Measurements from ENCODE around the gene YAP1.

The YAP1 gene

DNA sequence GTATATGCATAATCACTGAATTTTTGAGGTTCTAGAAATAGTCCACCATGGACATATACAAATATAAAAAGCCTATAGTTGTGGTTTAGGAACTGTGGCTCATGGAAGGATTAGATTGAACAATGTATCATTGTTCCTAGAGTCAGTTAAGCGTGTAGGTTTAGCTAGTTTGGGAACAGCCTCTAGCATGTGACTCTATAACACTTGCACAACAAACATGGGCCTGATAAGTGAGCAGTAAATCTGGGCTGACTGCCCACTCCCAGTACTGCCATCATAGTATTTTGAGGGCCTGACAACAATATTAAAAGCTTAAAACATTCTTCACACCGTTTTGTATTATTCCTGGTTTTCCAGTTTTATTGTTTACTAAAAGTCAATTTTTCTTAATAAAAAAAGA lies 47.0 kb downstream of the YAP1 start:
- no peak for DNase-seq (ENCODE audit: low read depth in 2 of 2, low spot score in 1 of 2)

DNA sequence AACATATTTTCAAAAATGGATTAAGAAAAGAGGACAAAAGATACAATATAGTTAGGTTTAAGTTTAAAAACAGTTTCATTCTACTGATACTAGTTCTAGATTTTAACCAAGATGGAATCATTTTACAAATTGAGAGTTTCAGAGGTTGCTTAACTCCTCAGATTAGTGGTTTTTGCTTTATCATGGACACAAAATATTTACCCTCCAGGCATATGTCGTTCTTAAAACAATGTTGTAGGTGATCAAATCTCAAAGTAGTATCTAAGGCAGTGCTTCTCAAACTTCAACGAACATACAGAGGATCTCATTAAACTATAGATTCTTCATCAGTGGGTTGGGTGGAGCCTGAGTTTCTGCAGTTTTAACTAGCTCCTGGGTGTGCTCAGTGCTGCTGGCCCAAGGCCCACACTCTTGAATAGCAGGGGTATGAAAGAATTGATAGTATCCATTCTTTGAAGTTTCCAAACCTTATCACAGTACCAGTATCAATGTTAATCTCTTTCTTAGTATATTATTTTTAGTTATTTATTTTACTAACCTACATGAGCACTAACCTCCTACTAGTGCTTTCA lies 48.0 kb downstream of the YAP1 start:
- DNase-seq (ENCODE audit: low read depth in 2 of 2, low spot score in 1 of 2) = no peak

DNA sequence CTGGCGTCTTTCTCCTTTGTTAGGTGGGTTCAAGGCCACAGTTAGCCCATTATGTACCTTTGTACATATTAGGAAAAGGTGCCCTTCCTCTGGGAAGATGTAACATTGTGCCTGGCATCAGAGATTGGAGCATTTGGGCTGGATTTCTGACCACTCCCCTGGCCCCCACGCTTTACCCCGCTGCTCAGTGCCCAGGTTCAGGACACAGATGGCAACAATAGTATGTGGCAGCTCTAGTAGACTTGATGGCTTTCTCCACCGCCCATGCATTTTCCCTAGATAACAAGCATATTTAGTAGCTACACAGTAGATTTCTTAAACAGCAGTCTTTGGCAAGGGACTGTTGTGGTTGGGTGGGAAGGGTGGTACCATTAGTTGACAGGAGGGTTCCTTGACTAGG lies 53.1 kb downstream of the YAP1 start:
- DNase-seq (ENCODE audit: low read depth in 2 of 2, low spot score in 1 of 2) = no peak

DNA sequence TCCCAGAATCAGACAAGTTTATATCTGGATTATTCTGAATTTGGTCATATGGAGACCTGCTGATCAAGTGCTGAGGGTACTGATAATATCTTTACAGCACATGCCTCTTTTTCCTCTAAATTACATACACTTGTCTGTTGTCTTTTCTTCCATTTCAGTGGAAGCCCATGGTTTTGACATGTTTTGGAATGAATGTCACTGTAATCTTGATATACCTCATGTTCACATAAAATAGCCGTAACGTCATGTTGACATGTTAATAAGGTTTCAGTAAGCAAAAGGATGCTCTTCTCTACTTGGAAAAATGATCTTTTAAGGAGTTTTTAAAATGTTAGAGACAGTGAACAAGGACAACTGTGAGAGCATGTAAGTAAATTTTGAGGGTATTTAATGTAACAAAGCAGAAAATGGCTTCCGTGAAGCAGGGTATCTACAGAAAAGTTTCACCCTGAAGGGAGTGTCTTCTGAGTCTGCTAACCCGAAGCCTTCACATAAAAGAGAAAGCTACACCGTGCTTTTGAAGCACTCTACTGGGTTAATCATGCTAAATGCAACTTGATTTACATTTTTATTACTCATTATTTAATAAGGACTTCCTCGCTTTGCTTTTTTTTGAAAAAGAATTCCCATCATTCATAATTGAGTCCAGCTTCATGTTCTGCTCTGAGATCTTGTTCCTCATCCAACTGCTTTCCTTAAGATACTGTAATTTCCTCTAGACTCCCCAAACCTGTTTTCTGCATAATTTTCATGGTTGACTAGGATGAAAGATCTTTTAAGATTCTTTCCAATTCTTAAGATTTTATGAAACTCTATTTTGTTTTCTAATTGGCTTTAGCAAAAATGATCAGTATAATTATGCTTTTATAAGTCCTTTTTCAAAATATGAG lies 56.2 kb downstream of the YAP1 start:
- no peak for DNase-seq (ENCODE audit: low read depth in 2 of 2, low spot score in 1 of 2)

DNA sequence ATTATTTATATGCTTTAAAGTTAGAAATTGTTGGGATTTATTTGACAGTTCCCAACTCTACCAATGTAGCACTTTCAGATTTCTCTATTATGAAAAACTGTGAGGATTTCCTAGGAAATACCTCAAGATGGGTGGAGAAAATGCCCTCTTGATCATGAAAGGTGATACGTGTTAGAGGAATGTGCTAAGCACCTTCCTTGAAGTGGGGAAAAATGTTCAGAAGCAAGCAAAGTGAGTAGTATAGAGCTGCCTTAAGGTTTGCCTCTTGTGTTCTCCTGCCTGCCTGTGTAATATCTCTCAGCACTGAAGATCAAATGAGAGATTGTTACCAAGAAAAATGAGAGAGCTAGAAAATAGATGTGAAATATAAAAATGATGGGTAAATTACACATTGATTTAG lies 58.2 kb downstream of the YAP1 start:
- no peak for DNase-seq (ENCODE audit: low read depth in 2 of 2, low spot score in 1 of 2)

DNA sequence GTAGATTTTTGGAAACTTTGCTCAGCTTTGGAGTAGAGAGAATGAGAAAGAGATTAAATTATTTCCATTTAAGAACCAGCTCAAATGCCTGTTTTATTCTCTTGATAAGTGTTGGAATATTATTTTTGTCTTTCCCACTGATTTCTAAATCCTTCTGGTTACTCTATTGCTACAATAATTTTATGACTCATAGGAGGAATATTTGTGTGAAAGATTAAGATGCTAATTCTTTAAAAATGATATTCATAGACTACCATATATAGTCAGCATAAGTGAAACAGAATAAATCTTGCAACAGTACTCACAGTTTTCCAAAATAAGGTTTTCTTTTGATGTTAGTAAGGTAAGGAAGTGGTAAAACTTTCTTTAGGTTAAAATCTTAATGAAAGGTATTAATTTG lies 60.9 kb downstream of the YAP1 start:
- no peak for DNase-seq (ENCODE audit: low read depth in 2 of 2, low spot score in 1 of 2)

DNA sequence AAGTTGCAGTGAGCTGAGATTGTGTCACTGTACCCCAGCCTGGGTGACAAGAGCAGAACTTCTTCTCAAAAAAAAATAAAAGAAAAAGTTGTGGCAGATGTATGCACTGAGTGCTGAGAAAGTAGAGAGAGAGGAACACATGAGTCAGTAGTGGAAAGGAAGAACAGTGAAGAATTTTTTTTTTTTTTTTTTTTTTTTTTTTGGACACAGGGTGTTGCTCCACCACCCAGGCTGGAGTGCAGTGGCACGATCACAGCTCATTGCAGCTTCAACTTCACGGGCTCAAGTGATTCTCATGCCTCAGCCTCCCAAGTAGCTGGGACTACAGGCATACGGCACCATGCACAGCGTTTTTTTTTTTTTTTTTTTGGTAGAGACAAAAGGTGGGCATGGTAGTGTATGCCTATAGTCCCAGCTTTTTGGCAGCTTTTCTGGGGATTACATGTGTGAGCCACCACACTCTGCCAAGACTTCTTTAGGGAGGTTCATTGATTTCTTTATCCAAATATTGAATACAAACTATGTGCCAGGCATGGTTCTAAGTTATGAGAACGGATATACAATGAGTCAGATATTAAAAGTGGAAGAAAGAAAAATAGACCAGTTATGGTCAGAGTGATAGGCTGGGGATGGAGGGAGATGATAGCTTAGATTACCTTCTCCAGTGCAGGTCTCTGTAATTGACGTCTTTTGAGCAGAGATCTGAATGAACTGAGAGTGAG lies 62.0 kb downstream of the YAP1 start:
- DNase-seq (ENCODE audit: low read depth in 2 of 2, low spot score in 1 of 2) = no peak

DNA sequence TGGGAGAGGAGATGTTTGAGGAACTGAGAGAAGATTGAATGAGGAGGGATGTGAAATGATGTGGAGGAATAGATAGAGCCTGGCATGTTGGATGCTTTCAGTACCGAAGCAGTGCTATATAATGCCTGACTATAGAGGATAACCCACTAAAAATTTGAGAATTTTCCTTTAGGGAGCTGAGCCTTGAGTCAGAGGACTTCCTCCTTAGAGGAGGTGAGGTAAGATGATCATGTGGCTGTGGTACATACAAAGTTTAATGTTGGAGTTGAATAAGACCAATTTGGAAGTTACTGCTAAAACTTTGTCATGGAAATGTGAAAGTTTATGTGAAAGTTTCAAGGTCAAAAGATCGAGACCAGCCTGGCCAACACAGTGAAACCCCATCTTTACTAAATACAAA lies 66.9 kb downstream of the YAP1 start:
- DNase-seq (ENCODE audit: low read depth in 2 of 2, low spot score in 1 of 2) = no peak

DNA sequence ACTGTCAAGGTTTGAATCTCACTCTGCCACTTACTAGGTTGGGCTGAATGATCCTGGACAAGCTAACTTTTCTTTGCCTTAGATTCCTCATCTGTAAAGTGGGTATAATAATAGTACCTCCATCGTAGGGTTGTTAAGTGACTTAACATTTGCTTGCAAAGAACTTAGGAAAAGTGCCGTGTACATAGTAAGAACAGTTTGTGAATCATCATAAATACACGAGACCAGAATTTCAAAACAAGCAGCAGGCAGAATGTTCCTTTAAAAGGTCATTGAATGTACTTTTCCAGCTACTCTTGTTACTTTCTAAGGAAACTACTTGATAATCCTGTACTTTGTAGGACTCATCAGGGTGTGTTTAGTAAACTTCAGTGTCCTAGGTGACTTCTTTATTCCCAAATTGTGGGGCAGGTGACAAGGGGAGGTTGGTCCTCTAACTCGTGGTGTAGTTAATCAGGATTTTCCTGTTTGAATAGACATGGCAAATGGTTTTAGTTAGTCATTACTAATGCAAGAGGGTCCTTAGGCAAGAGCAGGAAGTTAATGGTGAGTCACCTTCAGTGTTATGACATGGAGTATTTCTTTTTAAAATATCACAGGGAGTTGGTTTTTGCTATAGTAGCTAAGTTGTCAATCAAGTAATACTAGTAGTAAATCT lies 67.9 kb downstream of the YAP1 start:
- DNase-seq (ENCODE audit: low read depth in 2 of 2, low spot score in 1 of 2) = no peak

DNA sequence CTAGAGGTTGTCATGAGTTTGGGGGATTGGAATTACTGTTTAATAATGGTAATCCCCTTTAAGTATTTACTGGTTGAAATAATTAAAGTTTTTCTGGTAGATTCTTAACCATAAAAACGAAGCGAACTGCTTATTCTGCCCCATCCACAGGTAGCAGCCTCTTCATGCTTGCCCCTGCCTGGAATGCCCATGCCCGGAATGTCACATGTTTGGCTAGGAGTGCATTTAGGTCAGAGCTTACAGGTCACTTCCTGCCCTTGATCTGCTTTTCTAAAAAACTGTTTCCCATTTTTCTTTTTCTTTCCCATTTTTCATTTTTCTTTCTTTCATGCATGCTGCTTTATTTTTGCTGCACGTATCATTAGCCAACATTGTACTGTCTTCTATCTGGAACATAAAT lies 69.1 kb downstream of the YAP1 start:
- no peak for DNase-seq (ENCODE audit: low read depth in 2 of 2, low spot score in 1 of 2)

DNA sequence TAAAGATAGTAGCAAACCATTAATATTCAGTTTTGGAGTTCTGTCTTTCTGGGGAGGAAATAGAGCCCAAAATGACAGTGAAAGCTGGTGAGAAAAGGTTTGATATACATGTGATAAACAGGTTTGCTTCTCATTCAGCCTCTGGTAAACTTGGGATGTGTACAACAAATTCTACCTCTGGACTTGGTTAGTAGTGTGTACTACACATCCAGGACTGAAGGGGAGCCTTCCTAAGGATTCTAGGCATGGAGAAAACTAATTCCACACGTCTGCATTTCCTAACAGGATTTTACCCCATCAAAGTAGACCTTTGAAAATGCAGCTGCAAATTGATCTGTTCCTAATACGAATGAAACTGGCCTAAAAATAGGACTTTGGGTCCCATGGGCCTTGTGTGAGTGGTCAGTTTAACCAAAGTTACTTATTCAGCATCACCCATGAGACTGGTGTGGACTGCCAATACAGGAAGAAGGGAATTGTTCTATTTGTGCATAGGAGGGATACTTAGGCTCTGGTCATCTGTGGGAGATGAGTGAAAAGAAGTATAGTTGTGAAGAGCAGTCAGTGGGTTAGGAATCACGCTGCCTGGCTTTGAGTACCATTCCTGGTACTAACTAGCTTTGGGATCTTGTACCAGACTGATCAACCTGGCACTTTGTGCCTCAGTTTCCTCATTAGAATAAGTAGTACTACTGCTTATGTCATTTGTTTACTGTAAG lies 74.2 kb downstream of the YAP1 start:
- no peak for DNase-seq (ENCODE audit: low read depth in 2 of 2, low spot score in 1 of 2)

DNA sequence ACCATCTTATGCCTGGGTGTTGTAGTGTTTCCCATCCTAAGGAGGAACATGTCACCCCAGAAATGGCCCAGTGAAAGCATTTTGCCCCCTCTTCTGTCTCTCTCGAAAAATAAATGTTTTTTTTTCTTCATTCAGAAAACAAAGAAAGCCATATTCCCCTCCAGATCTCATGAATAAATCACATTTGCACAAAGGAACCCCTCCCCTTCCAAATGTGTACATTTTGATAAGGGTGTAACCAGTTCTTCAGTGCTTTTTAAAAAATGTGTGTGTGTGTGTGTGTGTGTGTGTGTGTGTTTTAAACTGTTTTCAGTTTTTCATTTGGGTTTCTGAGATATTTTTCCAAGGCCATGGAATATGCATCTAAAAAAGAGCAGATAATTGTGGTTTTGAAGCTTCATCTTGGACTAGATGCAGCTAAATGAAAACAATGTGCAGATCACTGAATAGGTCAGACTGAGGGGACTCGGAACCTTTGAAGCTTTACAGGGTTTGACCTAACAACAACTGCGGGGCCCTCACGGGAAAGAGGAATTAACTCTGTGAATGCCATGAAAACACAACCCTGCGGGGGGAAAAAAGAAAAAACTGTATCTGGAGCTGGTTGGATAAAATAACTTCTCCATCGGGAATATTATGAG lies 76.4 kb downstream of the YAP1 start:
- DNase-seq (ENCODE audit: low read depth in 2 of 2, low spot score in 1 of 2) = no peak

DNA sequence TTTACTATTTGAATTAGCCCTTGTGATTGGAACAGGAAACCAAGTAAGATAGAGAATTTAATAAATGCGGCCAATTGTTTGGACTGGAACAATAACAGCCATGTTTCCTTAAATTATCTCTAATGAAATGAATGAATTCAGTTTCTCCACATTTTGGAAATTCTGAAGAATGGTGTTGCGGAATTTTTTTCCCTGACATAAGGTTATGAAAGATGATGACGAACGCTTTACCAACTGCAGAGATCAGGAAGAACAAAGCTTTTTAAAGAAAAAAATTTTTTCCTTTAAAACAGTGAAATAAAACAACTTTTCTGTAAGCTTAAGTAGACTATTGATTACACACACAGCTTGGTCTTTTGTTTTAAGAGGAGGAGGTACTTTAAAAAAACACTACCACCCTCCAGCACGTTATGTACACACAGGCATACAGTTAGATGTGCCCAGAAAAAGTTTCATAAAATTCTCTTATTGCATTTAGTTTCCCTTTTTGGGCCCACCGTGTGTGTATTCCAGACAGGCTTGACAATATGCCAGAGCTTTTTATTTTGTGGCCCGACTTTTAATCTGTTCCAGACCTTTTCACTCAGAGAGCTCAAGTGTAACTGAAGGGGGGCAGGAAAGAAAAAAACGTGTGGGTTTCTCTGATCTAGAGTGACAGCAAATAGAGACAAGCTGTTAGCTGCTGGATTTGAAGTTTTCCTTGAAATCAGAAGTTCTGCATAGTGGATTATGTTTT lies 77.3 kb downstream of the YAP1 start:
- DNase-seq (ENCODE audit: low read depth in 2 of 2, low spot score in 1 of 2) = no peak

DNA sequence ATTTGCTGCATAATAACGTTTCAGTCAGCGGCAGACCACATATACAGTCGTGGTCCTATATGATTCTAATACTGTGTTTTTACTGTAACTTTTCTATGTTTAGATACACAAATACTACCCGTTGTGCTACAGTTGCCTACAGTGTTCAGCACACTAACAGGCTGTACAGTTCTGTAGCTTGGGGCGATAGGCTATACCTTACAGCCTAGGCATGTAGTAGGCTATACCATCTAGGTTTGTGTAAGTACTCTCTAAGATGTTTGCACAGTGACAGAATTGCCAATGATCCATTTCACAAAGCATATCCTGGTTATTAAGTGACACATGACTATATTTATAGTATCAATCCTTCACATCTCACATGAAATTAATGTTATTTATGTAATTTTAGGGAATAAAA lies 78.2 kb downstream of the YAP1 start:
- no peak for DNase-seq (ENCODE audit: low read depth in 2 of 2, low spot score in 1 of 2)

DNA sequence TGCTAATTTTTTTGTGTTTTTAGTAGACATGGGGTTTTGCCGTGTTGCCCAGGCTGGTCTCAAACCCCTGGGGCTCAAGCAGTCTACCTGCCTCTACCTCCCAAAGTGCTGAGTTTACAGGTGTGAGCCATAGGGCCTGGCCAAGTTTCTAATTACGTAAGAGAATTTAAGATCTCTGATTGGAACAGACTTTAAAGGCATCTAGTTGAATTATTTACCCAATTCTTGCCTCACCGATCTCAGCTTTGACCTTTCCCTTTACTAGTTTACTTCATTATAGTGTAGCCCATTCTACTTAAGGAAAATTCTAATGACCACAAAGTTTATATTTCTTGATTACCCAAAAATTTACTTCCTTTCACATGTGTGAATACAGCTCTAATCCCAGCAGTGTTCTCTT lies 81.6 kb downstream of the YAP1 start:
- no peak for DNase-seq (ENCODE audit: low read depth in 2 of 2, low spot score in 1 of 2)

DNA sequence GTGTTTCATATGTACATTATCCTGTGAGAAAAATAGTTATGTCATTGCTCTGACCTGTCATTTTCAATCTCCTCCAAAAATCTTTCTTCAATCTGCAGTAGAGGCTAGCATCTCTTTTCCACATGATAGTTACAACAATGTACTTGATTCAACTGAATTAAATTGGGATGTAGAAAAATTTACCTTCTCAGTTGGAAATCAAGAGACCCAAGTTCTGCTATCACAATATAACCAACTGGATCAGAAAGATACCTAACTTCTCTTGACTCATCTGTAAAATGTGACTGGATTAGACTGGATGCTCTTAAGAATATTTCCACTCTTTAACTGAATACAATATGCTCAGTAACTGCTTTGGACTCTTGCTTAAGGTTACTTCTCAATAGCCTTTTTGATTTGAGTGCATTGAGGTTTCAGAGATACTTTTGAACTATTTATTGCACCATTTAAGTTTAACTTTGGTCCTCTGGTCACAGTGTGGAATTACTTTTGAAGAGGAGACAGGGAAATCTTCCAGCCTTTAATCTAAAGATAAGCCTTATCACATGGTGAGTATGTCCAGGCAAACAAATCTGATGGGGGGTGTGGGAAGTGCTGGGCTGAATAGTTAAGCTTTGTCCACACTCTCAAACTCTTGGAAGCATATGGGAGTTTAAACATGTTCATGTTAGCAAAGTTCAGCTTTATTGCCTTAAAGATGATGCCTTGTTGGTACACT lies 82.3 kb downstream of the YAP1 start:
- no peak for DNase-seq (ENCODE audit: low read depth in 2 of 2, low spot score in 1 of 2)

DNA sequence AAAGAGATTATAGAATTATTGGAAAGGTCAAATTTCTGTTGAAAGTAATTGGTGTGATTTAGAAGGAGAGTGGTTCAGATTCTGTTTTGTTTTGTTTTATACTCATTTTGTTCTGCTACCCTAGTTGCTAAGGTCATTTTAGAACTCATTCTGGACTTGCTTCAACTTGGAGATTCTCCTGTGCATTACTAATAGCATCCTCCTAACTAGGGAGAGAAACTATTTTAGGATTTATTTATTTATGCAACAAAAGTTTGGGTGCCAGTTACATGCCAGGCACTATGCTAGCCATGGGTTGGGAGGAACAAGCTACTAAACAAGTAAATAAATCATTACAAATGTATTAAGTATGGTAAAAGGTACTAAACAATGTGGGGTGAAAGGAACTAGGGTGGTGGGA lies 84.0 kb downstream of the YAP1 start:
- DNase-seq (ENCODE audit: low read depth in 2 of 2, low spot score in 1 of 2) = no peak

DNA sequence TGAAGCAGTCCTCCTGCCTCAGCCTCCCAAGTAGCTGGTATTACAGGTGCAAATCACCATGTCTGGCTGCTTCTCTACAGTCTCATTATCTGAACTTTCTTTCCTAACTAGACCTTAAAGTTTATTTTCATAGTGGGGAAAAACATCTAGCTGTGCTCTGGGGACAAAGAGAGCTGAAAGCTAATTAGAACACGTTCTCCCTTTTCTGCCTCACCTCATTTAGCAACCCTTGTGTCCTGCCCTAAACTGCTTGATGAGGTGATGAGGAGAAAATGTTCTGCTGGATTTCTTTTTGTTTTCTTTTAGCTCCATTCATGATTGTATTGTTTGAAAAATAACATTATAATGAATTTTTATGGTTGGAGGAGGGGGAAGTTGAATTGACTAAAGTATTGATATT lies 84.7 kb downstream of the YAP1 start:
- DNase-seq (ENCODE audit: low read depth in 2 of 2, low spot score in 1 of 2) = no peak

DNA sequence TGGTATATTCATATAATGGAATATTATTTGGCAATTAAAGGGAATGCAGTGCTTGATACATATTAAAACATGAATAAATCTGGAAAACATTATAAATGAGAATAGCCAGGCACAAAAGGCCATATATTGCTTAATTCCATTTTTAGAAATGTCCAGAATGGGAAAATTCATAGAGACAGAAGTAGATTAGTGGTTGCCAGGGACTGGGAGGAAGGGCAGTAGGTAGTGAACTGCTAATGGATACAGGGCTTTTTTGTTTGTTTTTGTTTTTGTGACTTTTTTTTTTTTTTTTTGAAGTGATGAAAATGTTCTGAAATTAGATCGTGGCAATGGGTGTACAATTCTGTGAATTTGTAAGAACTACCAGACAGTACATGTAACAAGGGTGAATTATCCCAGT lies 86.1 kb downstream of the YAP1 start:
- DNase-seq (ENCODE audit: low read depth in 2 of 2, low spot score in 1 of 2) = no peak

Measured in stimulated activated CD8-positive, alpha-beta memory T cell treated with anti-CD3 and anti-CD28 coated beads, Interleukin-4, amount 100 ng/mL, for 1 hour (primary cell).